Stimulated activated naive CD8-positive, alpha-beta T cell treated with anti-CD3 and anti-CD28 coated beads, Interleukin-15, amount 100 ng/mL, for 72 hours (primary cell): ENCODE data around the gene TRAPPC1.

Experiments used
- ATAC-seq: fragments of 150-1000 bp; cut with Tn5 transposase; 2 replicates; pipeline ENCODE4 v1.10.0; 2021; ENCODE audit warnings: mild to moderate bottlenecking, moderate library complexity
- DNase-seq, 2 donors: peaks; one replicate each; pipeline ENCODE4 v3.0.0; 2021 to 2022
- H3K27ac Mint-ChIP-seq, 2 donors: one replicate each; pipeline ENCODE4 v1.8.0; 2022; ENCODE audit warnings: mild to moderate bottlenecking in 2 of 2, mixed read lengths in 2 of 2, moderate library complexity in 2 of 2
- H3K27me3 Mint-ChIP-seq: one replicate; pipeline ENCODE4 v1.8.0; 2022; ENCODE audit warnings: mixed read lengths
- H3K4me1 Mint-ChIP-seq: one replicate; pipeline ENCODE4 v1.8.0; 2022; ENCODE audit warnings: mild to moderate bottlenecking, mixed read lengths
- H3K4me3 Mint-ChIP-seq, 2 donors: one replicate each; pipeline ENCODE4 v1.8.0; 2022; ENCODE audit warnings: mild to moderate bottlenecking in 2 of 2, mixed read lengths in 2 of 2, moderate library complexity in 1 of 2
- H3K9me3 Mint-ChIP-seq, 2 donors: one replicate each; pipeline ENCODE4 v1.8.0; 2022; ENCODE audit warnings: mixed read lengths in 2 of 2

Gene TRAPPC1

DNA sequence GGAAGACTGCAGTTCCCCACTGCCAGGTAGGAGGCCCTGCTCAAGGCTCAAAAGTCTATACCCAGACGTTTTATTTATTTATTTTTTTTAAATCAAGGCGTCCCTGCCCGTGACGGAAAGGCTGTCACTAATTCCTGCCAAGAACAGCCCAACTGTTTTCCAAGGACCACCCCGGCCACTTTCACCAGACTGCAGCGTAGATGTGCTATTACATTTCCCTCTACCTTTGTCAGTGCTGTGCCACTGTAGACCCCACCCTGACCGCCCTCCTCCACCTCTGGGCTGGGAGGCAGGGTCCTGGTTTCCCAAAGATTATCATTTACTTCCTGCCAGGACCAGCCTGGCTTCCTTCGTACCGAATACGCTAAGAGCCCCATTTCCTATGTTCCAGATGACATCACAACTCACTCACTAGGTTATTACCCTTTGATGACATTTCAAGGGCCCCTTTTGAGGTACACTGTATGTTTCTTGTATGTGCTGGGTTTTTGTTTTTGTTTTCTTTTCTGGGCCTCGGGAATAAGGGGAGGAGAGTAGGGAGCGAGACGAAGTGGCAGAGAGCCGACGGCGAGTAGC is 9.4 kb downstream of the TRAPPC1 start:
- H3K27me3 Mint-ChIP-seq, result no peaks in the 10 kb centered on the region
- H3K4me1 Mint-ChIP-seq, result peaks cover 25% of the 10 kb centered on the region
- no peak for DNase-seq
- H3K27ac Mint-ChIP-seq, result peak overlapping the region; percentile 59 to 79
- H3K9me3 Mint-ChIP-seq, result no peaks in the 10 kb centered on the region
- ATAC-seq, result peak; percentile 82
- peak overlapping the region; percentile 75 to 85 for H3K4me3 Mint-ChIP-seq

DNA sequence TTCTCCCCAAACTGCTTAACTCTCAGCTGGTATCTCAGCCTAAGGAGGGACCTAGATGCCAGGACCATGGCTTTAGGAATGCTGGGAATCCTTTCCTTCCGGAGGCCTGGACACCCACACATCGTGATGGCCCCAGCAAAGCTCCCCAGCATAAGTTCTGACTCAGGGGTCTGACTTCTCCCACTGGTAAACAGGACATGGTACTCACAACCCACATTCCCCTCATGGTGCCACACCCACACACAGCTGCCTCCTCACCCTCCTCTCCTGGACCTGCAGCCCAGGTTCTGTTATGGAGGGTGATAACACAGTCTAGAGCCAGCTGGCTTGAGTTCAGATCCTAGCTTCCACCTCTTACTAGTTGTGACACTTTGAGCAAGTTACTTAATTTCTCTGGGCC is 14.9 kb downstream of the TRAPPC1 start:
- H3K9me3 Mint-ChIP-seq, result no peaks in the 10 kb centered on the region
- H3K4me1 Mint-ChIP-seq, result peaks cover 35% of the 10 kb centered on the region
- ATAC-seq (no peak), DNase-seq (no peak)
- H3K4me3 Mint-ChIP-seq, result peak overlapping the region; percentile 87 to 95
- H3K27ac Mint-ChIP-seq, result peak overlapping the region; percentile 79 to 85
- no peaks in the 10 kb centered on the region for H3K27me3 Mint-ChIP-seq

DNA sequence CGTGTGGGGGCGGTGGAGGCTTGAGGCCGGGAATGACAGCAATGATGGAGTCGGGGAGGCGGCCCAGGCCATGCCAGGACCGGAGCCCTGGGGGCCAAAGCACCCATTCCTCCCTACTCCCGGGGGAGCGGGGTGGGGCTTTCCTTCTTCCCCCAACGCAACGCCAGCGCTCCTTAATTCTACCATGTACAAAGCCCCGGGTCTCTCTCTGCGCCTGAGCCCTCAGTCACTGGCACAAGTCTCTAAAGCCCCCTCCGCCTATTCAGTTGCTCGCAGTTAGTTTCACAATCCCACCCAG is 15.4 kb downstream of the TRAPPC1 start:
- DNase-seq (no peak), ATAC-seq (no peak)
- H3K4me1 Mint-ChIP-seq, result peaks cover 31% of the 10 kb centered on the region
- peak overlapping the region; percentile 87 to 95 for H3K4me3 Mint-ChIP-seq
- peak overlapping the region in 1 of 2 donors; percentile 85 for H3K27ac Mint-ChIP-seq
- no peaks in the 10 kb centered on the region for H3K9me3 Mint-ChIP-seq
- no peaks in the 10 kb centered on the region for H3K27me3 Mint-ChIP-seq

DNA sequence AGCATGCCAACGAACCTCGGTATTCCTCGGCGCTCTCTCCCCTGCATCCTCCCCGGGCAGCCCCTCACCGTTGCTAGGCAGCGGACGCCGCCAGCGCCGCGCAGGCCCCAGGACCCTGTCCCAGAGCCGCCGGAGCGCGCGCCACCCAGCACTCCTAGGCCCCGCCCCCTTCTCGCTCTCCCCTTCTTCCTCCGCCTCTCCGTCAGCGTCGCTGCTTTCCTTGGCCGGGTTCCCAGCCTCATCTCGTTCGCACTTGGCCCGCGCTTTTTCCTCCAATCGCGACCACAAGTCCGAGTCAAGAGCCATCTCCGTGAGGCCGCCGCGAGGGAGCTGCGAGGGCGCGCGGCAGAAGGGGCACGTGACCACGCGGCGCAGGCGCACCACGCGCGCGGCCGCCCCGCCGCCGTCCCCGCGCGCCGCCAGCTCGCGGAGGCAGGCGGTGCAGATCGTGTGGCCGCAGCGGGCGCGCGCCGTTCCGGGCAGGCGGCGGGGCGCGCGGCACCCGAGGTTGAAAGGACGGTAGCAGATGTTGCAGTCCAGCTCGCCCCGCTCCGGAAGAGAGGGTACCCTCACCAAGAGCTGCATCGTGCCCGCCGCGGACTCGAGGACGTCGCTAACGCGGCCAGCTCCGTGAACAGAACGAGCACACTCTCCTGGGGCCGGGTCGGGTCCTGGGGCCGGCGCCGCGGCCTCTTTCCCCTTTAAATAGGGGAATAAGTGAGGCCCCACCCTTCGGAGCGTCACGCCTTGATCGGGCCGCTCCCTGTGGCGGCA is 15.9 kb downstream of the TRAPPC1 start, which contains the start of gene RNF227:
TSS of gene RNF227 (minus strand) at position 679 of the 774 bp plus-strand sequence. CDS start at position 585, 94 bp downstream.
- H3K9me3 Mint-ChIP-seq, result no peaks in the 10 kb centered on the region
- H3K4me3 Mint-ChIP-seq, result peak within 1 kb of the TSS; percentile 87 to 95
- peak; percentile 88 for ATAC-seq
- no peaks in the 10 kb centered on the region for H3K27me3 Mint-ChIP-seq
- DNase-seq, result peak; percentile 87 to 93
- H3K27ac Mint-ChIP-seq, result peak within 1 kb of the TSS; percentile 85 to 87
- peaks cover 30% of the 10 kb centered on the region for H3K4me1 Mint-ChIP-seq

DNA sequence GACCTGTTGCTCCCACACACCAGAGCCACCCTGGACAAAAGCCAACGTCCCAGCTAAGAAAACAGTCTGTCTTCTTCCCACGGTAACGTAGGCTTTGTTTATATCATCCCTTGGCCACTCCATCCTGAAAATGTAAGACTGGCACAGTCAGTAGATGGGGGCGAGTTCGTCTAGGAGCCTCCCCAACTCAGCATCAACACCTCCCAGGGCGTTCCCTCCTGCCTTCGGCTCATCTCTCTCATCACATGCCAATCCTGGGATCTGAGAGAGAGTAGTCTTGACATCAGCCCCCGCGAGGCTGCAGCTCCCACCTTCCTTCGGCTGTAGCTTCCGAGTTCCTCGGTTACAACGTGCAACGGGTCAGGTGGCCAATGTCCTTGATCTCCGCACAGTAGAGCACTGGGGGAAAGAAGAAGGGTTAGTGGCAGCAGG is 16.6 kb downstream of the TRAPPC1 start:
- ATAC-seq (no peak), DNase-seq (no peak)
- Mint-ChIP-seq H3K4me3 (peak overlapping the region; percentile 87 to 95), H3K9me3 (no peaks in the 10 kb centered on the region), H3K4me1 (peaks cover 30% of the 10 kb centered on the region), H3K27me3 (no peaks in the 10 kb centered on the region), H3K27ac (peak overlapping the region; percentile 45 to 87)

DNA sequence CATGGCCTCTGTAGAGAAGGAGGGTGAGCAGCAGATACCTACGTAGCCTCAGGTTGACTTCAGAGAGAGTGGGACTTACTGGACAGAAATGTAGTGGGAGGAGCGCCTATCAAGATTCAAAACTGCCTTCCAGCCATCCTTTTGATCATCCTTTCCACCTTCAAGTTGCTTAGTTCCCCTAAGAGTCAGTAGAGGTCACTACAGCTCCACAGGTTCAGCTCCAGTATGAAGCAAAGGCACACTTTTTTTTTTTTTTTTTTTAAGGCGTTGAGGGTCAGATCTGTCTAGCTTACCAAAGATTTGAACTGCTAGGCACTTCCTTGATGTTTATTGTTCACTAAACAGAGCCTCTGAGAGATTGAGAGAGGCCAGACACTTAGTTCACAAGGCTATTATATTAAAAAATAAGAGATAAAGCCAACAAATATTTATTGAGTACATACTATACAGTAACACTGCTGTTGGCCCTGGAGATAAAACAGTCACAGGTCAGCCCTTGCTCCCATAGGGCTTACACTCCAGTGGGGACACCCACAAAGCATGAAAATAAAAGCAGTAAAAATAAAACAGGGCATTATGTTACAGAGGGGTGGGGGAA is 18.7 kb downstream of the TRAPPC1 start:
- ATAC-seq (peak; percentile 59), DNase-seq (peak; percentile 54 to 64)
- Mint-ChIP-seq H3K4me1 (peaks cover 30% of the 10 kb centered on the region), H3K27me3 (no peaks in the 10 kb centered on the region), H3K4me3 (no peak overlapping the region), H3K9me3 (no peaks in the 10 kb centered on the region), H3K27ac (peak overlapping the region in 1 of 2 donors; percentile 43)

DNA sequence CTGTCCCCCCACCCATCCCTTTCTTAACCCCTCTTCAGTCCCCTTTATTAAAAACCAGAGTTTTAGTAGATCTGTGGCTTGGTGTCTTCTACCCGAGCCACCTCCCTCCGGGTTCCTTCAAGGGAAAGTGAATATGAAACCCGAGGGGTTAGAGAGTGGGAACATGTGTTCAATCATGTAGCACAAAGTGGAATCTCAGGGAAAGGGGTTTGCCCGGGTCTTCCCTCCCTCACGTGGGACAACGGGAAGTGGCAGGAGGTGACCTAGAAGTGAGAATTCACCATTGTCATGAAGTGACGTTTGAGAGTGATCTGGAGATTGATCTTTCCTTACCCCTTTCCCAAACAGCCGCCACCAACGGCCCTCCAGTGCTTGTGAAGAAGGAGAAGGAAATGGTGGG is 20.6 kb downstream of the TRAPPC1 start:
- H3K4me1 Mint-ChIP-seq, result peaks cover 20% of the 10 kb centered on the region

DNA sequence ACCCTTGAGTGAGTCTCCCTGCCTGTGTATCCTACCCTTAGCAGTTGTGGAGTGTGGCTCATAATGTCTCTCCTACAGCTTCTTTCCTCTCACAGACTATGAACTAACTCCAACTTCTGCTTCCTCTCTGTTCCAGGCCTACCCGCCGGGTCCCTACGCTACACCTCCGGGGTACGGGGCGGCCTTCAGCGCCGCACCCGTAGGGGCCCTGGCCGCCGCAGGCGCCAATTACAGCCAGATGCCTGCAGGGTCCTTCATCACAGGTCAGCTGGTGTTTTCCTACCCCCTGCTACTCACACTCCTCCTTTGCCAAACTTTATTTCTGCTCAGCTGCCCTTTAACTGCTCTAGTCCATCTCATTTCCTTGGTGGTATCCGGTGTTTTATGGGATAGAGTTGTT is 21.0 kb downstream of the TRAPPC1 start:
- no peaks in the 10 kb centered on the region for H3K27me3 Mint-ChIP-seq

More for the DNA sequence above, 20.6 kb downstream of the TRAPPC1 start:
- H3K4me3 Mint-ChIP-seq, result no peak overlapping the region
- ATAC-seq (no peak), DNase-seq (no peak)
- peak overlapping the region in 1 of 2 donors; percentile 9 for H3K27ac Mint-ChIP-seq
- no peaks in the 10 kb centered on the region for H3K9me3 Mint-ChIP-seq
- no peaks in the 10 kb centered on the region for H3K27me3 Mint-ChIP-seq

DNA sequence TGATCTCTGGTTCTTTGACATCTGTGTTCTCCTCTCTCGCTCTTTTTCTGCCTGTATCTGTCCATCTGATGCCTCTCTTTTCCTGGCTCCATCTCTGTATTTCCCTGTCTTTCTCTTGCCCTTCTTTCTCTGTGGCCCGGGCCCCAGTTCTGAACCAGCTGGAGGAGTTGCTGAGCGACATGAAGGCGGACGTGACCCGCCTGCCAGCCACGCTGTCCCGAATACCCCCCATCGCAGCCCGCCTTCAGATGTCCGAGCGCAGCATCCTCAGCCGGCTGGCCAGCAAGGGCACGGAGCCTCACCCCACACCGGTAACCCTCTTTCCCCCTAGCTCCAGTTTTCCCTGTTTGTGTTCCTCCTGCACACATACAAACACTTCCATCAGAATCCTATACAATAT is 21.5 kb downstream of the TRAPPC1 start:
- Mint-ChIP-seq H3K4me3 (no peak overlapping the region), H3K27me3 (no peaks in the 10 kb centered on the region), H3K27ac (no peak overlapping the region), H3K4me1 (peaks cover 17% of the 10 kb centered on the region), H3K9me3 (no peaks in the 10 kb centered on the region)
- ATAC-seq (no peak), DNase-seq (no peak)

More for the DNA sequence above, 21.0 kb downstream of the TRAPPC1 start:
- DNase-seq (no peak), ATAC-seq (no peak)
- Mint-ChIP-seq H3K27ac (peak overlapping the region in 1 of 2 donors; percentile 9), H3K9me3 (no peaks in the 10 kb centered on the region), H3K4me1 (peaks cover 19% of the 10 kb centered on the region), H3K4me3 (no peak overlapping the region)

DNA sequence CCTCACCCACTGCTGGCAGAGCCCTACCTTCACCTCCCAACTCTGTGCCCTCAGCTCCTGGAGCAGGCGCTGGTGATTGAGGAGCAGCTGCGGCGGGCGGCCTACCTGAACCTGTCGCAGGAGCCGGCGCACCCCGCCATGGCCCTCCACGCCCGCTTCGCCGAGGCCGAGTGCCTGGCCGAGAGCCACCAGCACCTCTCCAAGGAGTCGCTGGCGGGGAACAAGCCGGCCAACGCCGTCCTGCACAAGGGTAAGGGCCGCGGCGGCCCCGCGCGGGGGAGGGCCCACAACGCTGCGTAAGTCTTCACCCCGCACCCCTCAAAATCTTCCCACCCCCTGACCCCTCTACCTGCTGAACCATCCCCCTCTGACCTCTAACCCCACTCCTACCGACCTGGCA is 22.7 kb downstream of the TRAPPC1 start:
- Mint-ChIP-seq H3K27ac (no peak overlapping the region), H3K4me3 (no peak overlapping the region), H3K27me3 (no peaks in the 10 kb centered on the region), H3K4me1 (peaks cover 9% of the 10 kb centered on the region), H3K9me3 (no peaks in the 10 kb centered on the region)
- ATAC-seq (no peak), DNase-seq (no peak)

DNA sequence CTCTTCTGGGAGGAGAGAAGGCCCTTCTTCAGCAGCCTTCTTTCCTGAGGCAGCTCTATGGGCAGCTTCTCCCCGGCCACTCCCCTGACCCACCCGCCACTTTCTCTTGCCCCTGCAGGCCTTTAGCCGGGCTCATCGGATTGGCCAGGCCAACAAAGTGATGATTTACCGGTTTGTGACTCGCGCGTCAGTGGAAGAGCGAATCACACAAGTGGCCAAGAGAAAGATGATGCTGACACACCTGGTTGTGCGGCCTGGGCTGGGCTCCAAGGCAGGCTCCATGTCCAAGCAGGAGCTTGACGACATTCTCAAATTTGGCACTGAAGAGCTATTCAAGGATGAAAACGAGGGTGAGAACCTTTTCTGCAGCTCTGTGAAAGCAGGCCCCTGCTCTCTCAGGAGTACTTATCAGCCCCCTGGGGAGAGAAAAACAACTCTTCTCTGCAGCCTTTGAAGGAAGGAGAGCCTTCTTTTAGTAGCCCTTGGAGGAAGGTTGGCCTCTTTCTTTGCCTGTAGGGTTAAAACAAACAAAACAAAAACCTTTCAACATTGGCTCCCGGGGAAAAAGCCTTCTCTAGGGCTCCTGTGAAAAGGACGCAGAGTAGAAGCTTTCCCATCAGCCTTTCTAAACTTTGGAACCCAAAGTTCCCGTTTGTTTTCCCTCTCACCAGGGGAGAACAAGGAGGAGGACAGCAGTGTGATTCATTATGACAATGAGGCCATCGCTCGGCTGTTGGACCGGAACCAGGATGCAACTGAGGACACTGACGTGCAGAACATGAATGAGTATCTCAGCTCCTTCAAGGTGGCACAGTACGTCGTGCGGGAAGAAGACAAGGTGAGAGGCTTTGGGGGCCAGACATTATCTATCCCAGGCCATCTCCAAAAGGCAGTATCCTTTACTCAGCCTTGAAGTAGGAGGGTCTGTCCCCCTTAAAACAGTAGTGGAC is 28.3 kb downstream of the TRAPPC1 start:
- Mint-ChIP-seq H3K27me3 (no peaks in the 10 kb centered on the region), H3K27ac (no peak overlapping the region)
- no peak for ATAC-seq

DNA sequence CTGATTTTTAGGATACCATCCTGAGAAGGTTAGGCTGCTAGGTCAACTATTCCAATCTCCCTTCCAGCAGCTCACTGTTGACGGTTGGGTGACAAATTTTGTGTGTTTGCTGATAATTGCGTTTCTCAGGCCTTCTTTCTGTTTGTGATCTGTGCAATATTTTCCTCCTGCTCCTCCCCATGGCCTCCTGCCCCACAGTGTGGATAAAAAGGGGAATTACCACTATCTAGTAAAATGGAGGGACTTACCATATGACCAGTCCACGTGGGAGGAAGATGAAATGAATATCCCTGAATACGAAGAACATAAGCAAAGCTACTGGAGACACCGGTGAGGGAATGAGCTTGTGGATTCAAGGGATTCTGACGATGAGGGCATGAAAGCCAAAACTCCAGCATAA is 34.0 kb downstream of the TRAPPC1 start:
- Mint-ChIP-seq H3K27me3 (no peaks in the 10 kb centered on the region), H3K9me3 (no peaks in the 10 kb centered on the region), H3K4me3 (no peak overlapping the region), H3K4me1 (peaks cover 33% of the 10 kb centered on the region), H3K27ac (peak overlapping the region in 1 of 2 donors; percentile 30)
- peak in 1 of 2 donors; percentile 16 for DNase-seq
- ATAC-seq, result peak; percentile 69

More for the DNA sequence above, 28.3 kb downstream of the TRAPPC1 start:
- H3K9me3 Mint-ChIP-seq, result no peaks in the 10 kb centered on the region
- DNase-seq, result no peak
- no peak overlapping the region for H3K4me3 Mint-ChIP-seq
- no peaks in the 10 kb centered on the region for H3K4me1 Mint-ChIP-seq

DNA sequence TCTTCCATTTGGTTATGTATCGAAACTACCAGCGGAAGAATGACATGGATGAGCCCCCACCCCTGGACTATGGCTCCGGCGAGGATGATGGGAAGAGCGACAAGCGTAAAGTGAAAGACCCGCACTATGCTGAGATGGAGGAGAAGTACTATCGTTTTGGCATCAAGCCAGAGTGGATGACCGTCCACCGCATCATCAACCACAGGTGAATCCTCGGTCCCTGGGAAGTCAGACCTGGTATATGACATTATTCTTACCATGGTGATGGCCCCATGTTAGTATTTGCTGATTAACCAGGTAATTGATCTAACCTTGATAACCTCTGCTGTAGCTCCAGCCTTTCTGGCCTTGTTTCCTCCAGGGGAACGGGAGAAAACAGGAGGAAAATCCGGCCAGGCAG is 34.7 kb downstream of the TRAPPC1 start:
- peak in 1 of 2 donors; percentile 3 for DNase-seq
- H3K4me3 Mint-ChIP-seq, result no peak overlapping the region
- H3K4me1 Mint-ChIP-seq, result peaks cover 33% of the 10 kb centered on the region
- H3K27ac Mint-ChIP-seq, result peak overlapping the region; percentile 28 to 72
- ATAC-seq, result no peak
- no peaks in the 10 kb centered on the region for H3K9me3 Mint-ChIP-seq
- no peaks in the 10 kb centered on the region for H3K27me3 Mint-ChIP-seq

DNA sequence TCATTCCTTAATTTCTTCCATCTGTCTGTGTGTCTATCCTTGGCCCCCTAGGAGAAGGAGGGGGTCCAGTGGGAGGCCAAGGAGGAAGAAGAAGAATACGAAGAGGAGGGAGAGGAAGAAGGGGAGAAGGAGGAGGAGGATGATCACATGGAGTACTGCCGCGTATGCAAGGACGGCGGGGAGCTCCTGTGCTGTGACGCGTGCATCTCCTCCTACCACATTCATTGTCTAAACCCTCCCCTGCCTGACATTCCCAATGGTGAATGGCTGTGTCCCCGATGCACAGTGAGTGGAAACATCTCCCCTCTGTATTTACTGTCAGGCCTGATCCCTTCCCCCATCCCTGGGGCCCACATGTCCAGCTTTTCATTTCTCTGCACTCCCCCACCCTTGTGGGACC is 36.9 kb downstream of the TRAPPC1 start:
- H3K27me3 Mint-ChIP-seq, result no peaks in the 10 kb centered on the region
- no peak for ATAC-seq
- H3K27ac Mint-ChIP-seq, result peak overlapping the region; percentile 35 to 47

DNA sequence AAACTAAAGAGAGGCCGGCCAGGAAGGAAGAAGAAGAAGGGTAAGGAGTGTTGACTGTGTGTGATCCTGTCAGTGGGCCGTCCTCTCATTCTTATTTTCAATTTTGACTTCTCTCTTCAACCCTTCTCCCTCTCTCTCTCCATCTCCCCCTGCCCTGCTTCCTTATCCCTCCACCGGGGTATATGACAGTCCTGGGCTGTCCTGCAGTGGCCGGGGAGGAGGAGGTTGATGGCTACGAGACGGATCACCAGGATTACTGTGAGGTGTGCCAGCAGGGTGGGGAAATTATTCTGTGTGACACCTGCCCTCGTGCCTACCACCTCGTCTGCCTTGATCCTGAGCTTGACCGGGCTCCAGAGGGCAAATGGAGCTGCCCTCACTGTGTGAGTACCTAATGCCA is 37.5 kb downstream of the TRAPPC1 start:
- Mint-ChIP-seq H3K4me1 (peaks cover 39% of the 10 kb centered on the region), H3K4me3 (no peak overlapping the region), H3K27ac (peak overlapping the region in 1 of 2 donors; percentile 72), H3K9me3 (no peaks in the 10 kb centered on the region), H3K27me3 (no peaks in the 10 kb centered on the region)
- ATAC-seq (no peak), DNase-seq (peak in 1 of 2 donors; percentile 2)

More for the DNA sequence above, 36.9 kb downstream of the TRAPPC1 start:
- Mint-ChIP-seq H3K4me3 (no peak overlapping the region), H3K4me1 (peaks cover 39% of the 10 kb centered on the region), H3K9me3 (no peaks in the 10 kb centered on the region)
- peak in 1 of 2 donors; percentile 2 for DNase-seq
